ENCODE results near the gene ZBTB21.

Gene ZBTB21

DNA sequence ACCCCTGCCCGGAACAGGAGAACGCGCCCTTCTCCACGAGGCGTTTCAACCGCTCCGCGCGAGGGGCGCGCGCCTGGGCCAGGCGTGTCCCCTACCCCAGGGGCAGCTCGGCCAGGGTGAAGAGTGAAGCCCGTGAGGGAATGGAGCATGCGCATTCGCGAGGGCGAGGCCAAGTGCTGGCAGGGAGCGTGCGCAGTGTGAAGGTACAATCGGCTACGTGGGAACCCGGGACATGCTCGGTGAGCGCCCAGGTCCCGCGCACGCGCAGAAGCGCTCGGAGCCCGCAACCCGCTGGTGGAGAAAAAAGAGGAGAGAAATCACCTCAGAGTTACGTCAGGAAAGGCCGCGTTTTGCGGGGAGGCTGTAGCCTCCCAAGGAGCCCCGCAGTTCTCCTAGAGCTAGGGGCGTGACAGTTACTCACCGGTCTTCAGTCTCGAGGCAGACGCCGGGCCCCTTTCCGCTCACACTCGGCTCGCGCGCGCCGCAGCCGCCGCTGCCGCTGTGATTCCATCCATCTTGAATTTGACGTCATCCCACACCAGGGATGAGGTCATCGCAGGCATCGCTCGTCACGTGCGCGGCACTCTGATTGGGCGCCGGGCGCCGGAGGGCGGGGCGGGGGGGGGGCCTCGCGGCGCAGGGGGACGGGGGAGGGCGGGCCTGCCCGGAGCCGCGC lies at the start of gene ZBTB21:
Gene ZBTB21 (minus strand): TSS at position 530 of the 676 bp plus-strand sequence. CDS start 16,265 bp downstream, outside the sequence.
- H3K27ac Mint-ChIP-seq, result peak within 1 kb of the TSS; percentile 100
- H3K4me1 Mint-ChIP-seq (ENCODE audit: low read depth), result peaks cover 42% of the 10 kb centered on the region
- peak; percentile 98 for DNase-seq
- H3K9me3 Mint-ChIP-seq, result no peaks in the 10 kb centered on the region
- peak within 1 kb of the TSS; percentile 91 for H3K4me3 Mint-ChIP-seq
- H3K27me3 Mint-ChIP-seq, result no peaks in the 10 kb centered on the region
- peaks cover 46% of the 10 kb centered on the region for H3K36me3 Mint-ChIP-seq (ENCODE audit: low read depth)

DNA sequence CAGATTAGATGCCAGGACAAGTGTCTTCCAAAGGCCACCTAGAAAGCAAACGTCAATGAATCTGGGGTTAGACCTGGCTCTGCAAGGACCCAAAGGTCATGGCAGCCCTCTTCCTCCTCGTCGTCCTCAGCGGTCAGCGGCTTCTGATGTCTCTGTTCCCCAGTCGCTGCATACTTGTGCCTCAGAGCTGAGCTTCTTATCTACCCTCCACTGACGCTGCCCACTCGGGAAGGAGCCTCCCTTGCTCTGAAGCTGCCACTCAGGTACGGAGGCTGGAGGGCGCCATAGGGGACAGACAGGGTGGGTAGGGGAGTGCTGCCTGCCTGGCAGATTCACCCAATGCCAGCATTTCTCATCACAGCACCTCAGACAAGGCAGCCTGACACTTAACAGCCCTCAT lies 49.6 kb upstream of the ZBTB21 start:
- no peaks in the 10 kb centered on the region for H3K36me3 Mint-ChIP-seq (ENCODE audit: low read depth)
- H3K4me1 Mint-ChIP-seq (ENCODE audit: low read depth), result peaks cover 39% of the 10 kb centered on the region
- no peak for DNase-seq
- no peak overlapping the region for H3K4me3 Mint-ChIP-seq
- H3K9me3 Mint-ChIP-seq, result no peaks in the 10 kb centered on the region
- H3K27ac Mint-ChIP-seq, result peak overlapping the region; percentile 3
- H3K27me3 Mint-ChIP-seq, result no peaks in the 10 kb centered on the region

DNA sequence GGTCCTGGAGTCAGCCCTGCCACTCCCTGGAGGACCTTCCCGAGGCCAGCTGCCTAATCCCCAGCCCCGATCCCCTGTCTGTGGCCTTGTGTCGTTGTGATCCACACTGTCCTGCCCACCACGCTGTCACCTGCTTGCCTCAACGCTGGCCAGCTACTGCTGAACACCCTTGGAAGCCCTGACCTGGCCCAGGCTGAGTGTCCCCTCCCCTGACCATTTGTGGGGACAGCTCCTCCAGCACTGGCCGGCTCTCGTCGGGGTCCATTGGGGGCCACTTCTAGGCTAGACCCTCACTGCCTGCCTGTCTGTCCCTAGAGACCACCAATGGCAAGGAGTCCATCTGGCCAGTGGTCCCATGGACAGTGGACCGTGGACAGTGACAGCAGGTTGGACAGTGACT lies 49.0 kb upstream of the ZBTB21 start:
- Mint-ChIP-seq H3K9me3 (no peaks in the 10 kb centered on the region), H3K36me3 (ENCODE audit: low read depth) (no peaks in the 10 kb centered on the region), H3K4me1 (ENCODE audit: low read depth) (peaks cover 33% of the 10 kb centered on the region), H3K27me3 (no peaks in the 10 kb centered on the region), H3K4me3 (no peak overlapping the region), H3K27ac (no peak overlapping the region)
- no peak for DNase-seq

DNA sequence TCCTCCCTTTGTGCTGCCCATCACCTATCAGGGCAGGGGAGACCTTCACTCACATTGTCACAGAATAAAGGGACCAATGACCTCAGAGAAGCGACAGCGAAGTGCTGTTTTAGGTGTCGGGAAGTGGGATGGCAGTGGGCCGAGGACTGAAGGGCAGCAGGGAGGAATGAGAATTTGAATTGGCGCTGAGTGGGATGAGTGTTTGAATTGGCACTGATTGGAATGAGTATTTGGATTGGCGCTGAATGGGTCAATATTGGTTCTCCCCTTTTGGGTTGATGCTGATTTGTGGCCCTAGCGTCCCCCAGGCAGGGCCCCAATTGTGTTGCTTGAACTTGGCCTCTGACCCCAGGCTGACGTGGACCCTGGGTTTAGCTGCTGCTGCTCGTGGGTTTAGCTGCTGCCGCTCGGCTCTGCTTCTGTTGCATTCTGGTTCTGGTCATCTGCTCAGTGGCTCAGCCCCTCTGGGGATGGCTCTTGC lies 48.5 kb upstream of the ZBTB21 start:
- Mint-ChIP-seq H3K4me1 (ENCODE audit: low read depth) (peaks cover 28% of the 10 kb centered on the region), H3K36me3 (ENCODE audit: low read depth) (no peaks in the 10 kb centered on the region), H3K27ac (no peak overlapping the region), H3K4me3 (no peak overlapping the region), H3K27me3 (no peaks in the 10 kb centered on the region), H3K9me3 (no peaks in the 10 kb centered on the region)
- no peak for DNase-seq

DNA sequence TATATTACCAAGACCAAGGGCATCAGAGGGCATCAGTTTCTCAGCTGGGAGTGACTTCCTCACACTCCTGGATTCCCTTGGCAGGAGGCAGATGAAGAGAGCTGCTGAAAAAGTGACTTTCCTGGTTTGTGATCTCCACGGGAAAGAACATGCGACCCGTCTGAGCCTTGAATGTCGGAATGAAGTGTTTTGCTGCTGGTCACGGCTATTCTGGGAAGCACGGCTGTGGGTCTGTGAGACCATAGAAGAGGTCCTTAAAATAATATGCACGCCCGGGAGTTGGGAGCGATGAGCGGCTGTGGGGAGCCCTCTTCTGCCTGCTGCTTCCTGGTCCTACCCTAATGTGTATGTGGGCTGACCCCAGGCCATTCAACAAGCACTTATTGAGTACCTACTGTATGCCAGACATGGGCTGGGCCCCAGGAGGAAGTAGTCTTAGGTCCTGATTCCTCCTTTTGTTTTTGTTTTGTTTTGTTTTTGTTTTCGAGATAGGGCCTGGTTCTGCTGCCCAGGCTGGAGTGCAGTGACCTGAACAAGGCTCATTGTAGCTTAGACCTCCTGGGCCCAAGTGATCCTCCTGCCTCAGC lies 47.8 kb upstream of the ZBTB21 start:
- no peak for DNase-seq
- no peaks in the 10 kb centered on the region for H3K9me3 Mint-ChIP-seq
- H3K36me3 Mint-ChIP-seq (ENCODE audit: low read depth), result no peaks in the 10 kb centered on the region
- H3K27ac Mint-ChIP-seq, result no peak overlapping the region
- peaks cover 21% of the 10 kb centered on the region for H3K4me1 Mint-ChIP-seq (ENCODE audit: low read depth)
- H3K4me3 Mint-ChIP-seq, result no peak overlapping the region
- H3K27me3 Mint-ChIP-seq, result no peaks in the 10 kb centered on the region

DNA sequence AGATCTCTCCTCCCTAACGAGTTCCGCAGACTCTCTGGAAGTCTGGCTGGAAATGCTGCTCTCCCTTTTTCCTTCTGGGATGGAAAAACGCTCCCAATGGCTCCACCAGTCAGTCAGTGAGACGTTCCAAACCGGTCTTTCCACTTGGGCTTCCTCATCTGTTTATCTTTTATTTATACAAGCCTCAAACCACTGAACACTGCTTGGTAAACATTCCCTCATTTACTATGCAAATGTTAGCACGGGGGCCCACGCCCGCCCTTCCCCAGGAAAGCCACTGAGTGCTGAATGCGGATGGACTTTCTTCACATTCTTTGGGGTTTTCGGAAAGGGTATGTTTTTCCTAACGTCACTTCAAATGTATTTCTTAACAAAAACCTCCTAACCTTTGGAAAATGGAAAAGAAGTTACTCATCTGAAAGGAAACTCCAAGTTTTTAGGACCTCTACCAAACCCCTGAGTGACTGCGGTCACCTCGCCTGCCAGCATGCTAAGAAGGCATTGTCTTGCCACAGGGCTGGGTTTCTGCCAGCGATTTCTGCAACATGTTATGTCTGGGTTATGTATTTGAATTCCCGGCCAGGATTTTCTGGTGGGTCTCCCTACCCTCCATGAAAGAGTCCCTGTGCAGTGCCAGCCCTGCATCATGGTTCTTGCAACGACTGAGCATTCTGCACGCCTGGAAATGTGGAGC lies 47.0 kb upstream of the ZBTB21 start:
- Mint-ChIP-seq H3K36me3 (ENCODE audit: low read depth) (no peaks in the 10 kb centered on the region), H3K4me3 (no peak overlapping the region), H3K4me1 (ENCODE audit: low read depth) (peaks cover 13% of the 10 kb centered on the region), H3K9me3 (no peaks in the 10 kb centered on the region), H3K27ac (no peak overlapping the region), H3K27me3 (no peaks in the 10 kb centered on the region)
- DNase-seq, result no peak

DNA sequence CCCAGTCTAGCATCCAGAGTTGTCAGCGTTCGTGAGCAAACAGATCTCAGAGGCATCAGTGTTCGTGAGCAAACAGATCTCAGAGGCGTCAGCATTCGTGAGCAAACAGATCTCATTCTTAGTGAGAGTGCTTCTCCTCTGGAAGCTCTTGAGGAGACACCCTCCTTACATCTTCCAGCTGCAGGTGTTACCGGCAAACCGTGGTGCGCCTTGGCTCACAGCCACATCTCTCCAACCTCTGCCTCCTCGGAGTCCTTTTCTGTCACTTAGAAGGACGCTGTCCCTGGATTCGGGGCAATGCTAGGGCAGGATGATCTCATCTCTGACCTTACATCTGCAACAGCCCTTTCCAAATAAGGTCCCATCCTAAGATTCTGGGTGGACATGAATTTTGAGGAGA lies 46.3 kb upstream of the ZBTB21 start:
- no peak overlapping the region for H3K27ac Mint-ChIP-seq
- H3K9me3 Mint-ChIP-seq, result no peaks in the 10 kb centered on the region
- H3K4me3 Mint-ChIP-seq, result no peak overlapping the region
- no peaks in the 10 kb centered on the region for H3K36me3 Mint-ChIP-seq (ENCODE audit: low read depth)
- peaks cover 11% of the 10 kb centered on the region for H3K4me1 Mint-ChIP-seq (ENCODE audit: low read depth)
- no peaks in the 10 kb centered on the region for H3K27me3 Mint-ChIP-seq
- DNase-seq, result no peak

DNA sequence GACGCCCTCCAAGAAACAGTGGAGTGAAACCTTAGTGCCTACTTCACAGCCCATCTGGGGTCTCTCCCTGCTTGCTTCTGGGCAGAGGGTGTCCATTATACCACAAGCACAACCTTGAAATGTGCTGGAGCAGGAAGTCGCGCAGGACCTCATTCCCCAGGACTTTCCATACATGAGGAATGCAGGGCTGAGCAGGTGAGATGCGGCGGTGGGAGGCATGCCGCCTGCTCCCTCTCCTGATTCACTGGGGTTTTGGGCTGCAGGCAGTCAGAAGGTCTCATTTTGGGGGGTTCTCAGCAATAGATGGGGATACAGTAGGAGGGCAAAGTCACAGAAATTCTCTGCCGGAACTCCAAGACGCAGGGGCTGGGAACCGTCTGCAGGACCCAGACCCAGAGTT lies 45.3 kb upstream of the ZBTB21 start:
- Mint-ChIP-seq H3K27ac (no peak overlapping the region), H3K4me3 (no peak overlapping the region), H3K4me1 (ENCODE audit: low read depth) (peaks cover 5% of the 10 kb centered on the region), H3K36me3 (ENCODE audit: low read depth) (no peaks in the 10 kb centered on the region), H3K9me3 (no peaks in the 10 kb centered on the region), H3K27me3 (no peaks in the 10 kb centered on the region)
- no peak for DNase-seq

DNA sequence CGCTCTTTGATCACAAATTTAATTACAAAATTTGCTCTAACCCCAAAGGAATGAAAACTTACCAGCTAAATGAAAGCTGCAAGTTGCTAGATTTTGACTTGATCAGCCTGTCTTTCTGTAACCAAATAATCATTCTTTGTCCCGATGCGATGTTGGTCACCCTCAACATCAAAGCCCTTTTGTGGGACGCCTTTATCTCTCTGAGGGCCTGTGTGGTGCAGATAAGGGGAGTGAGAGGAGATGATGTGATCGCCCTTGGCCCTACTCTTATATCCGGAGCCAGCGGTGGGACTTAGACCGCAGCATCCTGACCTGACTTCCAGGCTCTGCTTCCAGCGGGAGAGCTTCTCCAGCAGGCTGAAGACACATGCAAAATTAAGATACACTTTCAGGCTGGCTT lies 41.6 kb upstream of the ZBTB21 start:
- Mint-ChIP-seq H3K27me3 (no peaks in the 10 kb centered on the region), H3K36me3 (ENCODE audit: low read depth) (no peaks in the 10 kb centered on the region), H3K27ac (no peak overlapping the region), H3K4me3 (no peak overlapping the region), H3K9me3 (no peaks in the 10 kb centered on the region), H3K4me1 (ENCODE audit: low read depth) (peaks cover 5% of the 10 kb centered on the region)
- no peak for DNase-seq

DNA sequence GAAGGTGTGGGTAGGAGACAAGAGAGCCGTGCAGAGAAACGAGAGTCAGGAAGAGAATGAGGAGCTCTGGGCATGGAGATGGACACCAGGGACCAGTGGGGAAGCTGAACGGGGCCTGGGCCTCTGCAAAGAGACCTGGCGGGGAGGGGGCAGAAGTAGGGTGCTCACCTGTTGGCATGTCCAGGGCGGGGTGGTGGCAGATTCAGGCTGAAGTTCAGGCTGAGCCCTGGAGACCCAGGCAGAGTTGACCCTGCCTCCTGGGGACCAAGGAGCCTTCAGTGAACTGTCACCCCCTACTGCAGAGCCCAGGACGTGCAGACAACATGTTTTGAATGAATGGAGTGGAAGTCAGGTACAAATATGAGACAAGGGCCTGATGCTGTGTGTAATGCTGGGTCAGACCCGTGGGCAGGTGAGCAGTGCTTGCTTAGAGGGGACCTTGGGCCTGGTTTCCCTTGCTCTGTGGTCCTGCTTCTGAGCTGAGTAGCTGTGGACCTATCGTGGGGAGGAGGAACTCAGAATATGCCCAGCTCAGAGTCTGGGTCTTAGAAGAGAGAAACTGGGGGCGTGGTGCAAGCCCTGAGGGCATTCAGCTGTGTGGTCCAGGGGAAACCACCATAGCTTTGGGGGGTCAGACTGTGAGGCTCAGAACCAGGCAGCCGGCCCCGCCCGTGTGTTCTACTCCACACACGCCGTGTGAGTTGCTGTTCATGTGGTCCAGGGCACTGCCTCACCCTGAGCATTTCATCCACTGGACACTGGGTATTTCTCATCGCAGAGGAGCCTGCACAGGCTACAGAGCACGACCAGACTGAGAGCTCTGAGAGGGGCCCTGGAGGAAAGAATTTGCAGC lies 39.6 kb upstream of the ZBTB21 start:
- Mint-ChIP-seq H3K4me1 (ENCODE audit: low read depth) (peaks cover 5% of the 10 kb centered on the region), H3K9me3 (no peaks in the 10 kb centered on the region), H3K27ac (no peak overlapping the region), H3K36me3 (ENCODE audit: low read depth) (no peaks in the 10 kb centered on the region), H3K4me3 (no peak overlapping the region), H3K27me3 (no peaks in the 10 kb centered on the region)
- DNase-seq, result no peak

DNA sequence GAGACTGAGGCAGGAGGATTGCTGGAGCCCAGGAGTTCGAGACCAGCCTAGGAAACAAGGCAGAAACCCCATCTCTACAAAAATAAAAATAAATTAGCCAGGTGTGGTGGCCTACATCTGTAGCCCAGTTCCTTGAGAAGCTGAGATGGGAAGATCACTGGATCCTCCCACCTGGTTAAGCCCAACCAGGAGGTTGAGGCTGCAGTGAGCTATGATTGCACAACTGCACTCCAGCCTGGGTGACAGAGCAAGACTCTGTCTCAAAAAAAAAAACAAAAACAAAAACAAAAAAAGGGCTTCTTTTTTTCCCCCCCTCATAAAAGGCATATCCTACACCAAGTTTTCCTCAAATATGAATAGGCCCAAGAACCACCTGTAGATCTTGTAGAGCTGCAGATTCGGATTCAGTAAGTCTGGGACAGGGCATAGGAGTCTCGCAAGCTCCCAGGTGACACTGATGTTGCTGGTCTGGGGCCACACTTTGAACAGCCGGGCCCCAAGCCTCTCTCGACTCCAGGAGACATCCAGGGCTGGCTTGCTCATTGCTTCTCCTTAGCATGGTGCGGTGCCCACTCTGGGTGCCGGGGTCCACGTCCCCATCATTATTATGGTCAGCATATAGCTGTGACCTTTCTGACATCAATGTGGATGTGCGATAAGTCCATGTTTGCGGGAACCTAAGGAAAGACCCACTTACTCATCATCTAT lies 38.9 kb upstream of the ZBTB21 start:
- Mint-ChIP-seq H3K27me3 (no peaks in the 10 kb centered on the region), H3K9me3 (no peaks in the 10 kb centered on the region), H3K36me3 (ENCODE audit: low read depth) (no peaks in the 10 kb centered on the region), H3K4me1 (ENCODE audit: low read depth) (peaks cover 5% of the 10 kb centered on the region), H3K4me3 (no peak overlapping the region), H3K27ac (no peak overlapping the region)
- DNase-seq, result no peak

DNA sequence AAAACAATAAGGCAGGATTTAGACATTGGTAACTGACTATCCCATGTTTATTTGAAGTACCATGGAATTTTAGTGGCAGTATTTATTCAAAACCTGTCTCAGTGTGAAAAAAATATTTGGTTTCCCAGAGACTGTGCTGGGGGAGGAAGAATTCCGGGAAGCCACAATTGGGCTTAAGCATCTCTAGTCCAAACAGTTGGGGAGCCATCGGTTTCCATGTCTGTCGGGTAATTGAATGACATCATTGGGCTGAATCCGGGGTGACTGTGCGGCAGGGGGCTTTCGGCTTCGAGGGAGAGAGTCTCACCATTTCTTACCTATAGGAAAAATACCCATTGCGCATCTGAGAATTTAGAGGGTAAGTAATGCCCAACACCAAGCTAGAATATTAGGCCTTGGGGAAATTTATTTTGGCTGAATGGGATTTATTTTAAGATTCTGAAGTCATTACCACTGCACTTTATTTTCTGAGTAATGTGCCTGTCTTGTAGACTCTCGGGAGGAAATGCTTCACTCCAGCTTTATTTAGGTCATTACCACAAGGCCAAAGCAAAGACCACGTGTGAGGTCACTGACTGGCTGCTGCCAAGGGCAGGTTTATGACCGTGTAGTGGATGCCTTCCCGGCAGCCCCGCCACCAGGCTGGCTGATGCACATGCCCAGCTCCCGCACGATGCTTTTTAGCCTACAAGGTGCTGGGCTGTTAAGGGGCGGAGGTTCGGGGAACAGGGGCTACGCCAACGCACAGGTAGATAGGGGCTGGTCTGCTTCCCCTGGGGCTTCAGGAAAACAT lies 37.9 kb upstream of the ZBTB21 start:
- no peak overlapping the region for H3K27ac Mint-ChIP-seq
- no peaks in the 10 kb centered on the region for H3K36me3 Mint-ChIP-seq (ENCODE audit: low read depth)
- H3K27me3 Mint-ChIP-seq, result no peaks in the 10 kb centered on the region
- no peak for DNase-seq
- no peak overlapping the region for H3K4me3 Mint-ChIP-seq
- H3K4me1 Mint-ChIP-seq (ENCODE audit: low read depth), result peaks cover 5% of the 10 kb centered on the region
- no peaks in the 10 kb centered on the region for H3K9me3 Mint-ChIP-seq

DNA sequence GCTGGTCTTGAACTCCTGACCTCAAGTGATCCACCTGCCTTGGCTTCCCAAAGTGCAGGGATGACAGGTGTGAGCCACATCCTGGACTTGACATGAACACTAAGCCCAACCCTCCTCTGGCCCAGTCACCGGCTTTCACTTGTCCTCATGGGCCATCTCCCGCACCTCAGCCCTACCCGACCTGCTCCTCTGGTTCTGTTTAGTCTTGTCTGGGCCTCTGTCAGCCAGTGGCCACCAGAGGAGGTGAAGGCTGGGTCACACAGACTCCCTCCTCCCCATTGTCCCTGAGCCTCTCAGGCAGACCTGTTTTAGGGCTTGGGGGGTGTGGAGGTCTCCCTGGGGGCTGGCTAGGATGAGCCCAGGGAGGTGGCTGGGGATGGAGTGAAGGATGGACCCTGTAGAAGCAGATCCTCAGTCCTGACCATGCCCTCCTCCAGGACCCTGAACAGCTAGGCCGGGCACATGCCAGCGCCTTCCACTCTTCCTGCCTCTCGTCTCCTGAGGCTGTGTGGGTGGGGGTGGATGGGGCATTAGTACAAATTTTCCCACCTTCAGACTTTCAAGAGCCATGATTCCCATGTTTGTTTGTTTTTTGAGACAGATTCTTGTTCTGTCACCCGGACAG lies 34.8 kb upstream of the ZBTB21 start:
- Mint-ChIP-seq H3K9me3 (no peaks in the 10 kb centered on the region), H3K27me3 (no peaks in the 10 kb centered on the region), H3K4me1 (ENCODE audit: low read depth) (no peaks in the 10 kb centered on the region), H3K36me3 (ENCODE audit: low read depth) (no peaks in the 10 kb centered on the region), H3K4me3 (no peak overlapping the region), H3K27ac (no peak overlapping the region)
- DNase-seq, result no peak

Measured in activated T-cell treated with anti-CD3 and anti-CD28 coated beads, Interleukin-2, amount 50 U/mL, for 24 hours (primary cell).